Activated T-cell treated with anti-CD3 and anti-CD28 coated beads, Interleukin-2, amount 50 U/mL, for 72 hours (primary cell): ENCODE measurements around the gene PTCSC3. TPM values are rescaled to one million over a fixed set of nuclear protein-coding genes. Genes with fewer than 3 reads are reported as not detected.

Experiments used
- ATAC-seq, 2 donors: fragments of 150-1000 bp; cut with Tn5 transposase; replicated peaks in 1 of 2; 2 replicates each; pipeline ENCODE4 v1.10.0; 2021; ENCODE audit warnings: moderate library complexity in 2 of 2, mild to moderate bottlenecking in 1 of 2
- DNase-seq, 2 donors: peaks; one replicate each; pipeline ENCODE4 v3.0.0; 2021 to 2022; ENCODE audit warnings: mixed read lengths in 1 of 2
- H3K27ac Mint-ChIP-seq: one replicate; pipeline ENCODE4 v1.8.0; 2022; ENCODE audit warnings: mild to moderate bottlenecking, moderate library complexity, mixed read lengths
- H3K27me3 Mint-ChIP-seq: one replicate; pipeline ENCODE4 v1.8.0; 2022; ENCODE audit warnings: low read depth, mixed read lengths
- H3K36me3 Mint-ChIP-seq, 2 donors: one replicate each; pipeline ENCODE4 v1.8.0; 2022; ENCODE audit warnings: mixed read lengths in 2 of 2, mild to moderate bottlenecking in 1 of 2; ENCODE audit not compliant: insufficient read depth in 2 of 2
- H3K4me1 Mint-ChIP-seq: one replicate; pipeline ENCODE4 v1.8.0; 2022; ENCODE audit warnings: low read depth, mixed read lengths
- H3K4me3 Mint-ChIP-seq, 2 donors: one replicate each; pipeline ENCODE4 v1.8.0; 2022; ENCODE audit warnings: mild to moderate bottlenecking in 2 of 2, mixed read lengths in 2 of 2, moderate library complexity in 2 of 2
- H3K9me3 Mint-ChIP-seq, 2 donors: one replicate each; pipeline ENCODE4 v1.8.0; 2022; ENCODE audit warnings: mixed read lengths in 2 of 2
- total RNA-seq, 2 donors: library from RNA; stranded (reverse); gene quantifications; one replicate each; pipeline ENCODE4 v1.2.3, GENCODE V29; 2022

PTCSC3 gene
- not detected for total RNA-seq

- ATAC-seq (no peak), DNase-seq (no peak)
- H3K4me1 Mint-ChIP-seq: no peaks in the 10 kb centered on the region
- H3K4me3 Mint-ChIP-seq: no peak within 1 kb of the TSS
- H3K27me3 Mint-ChIP-seq: peaks cover 10% of the 10 kb centered on the region
- H3K36me3 Mint-ChIP-seq: no peaks in the 10 kb centered on the region
- H3K9me3 Mint-ChIP-seq: no peaks in the 10 kb centered on the region
- H3K27ac Mint-ChIP-seq: no peak within 1 kb of the TSS
Measured at GRCh38 chr14:36176524-36176923, at the start of gene PTCSC3. TSS of gene PTCSC3 (minus strand) at chr14:36176722.

- ATAC-seq (no peak), DNase-seq (no peak)
- Mint-ChIP-seq H3K9me3 (no peaks in the 10 kb centered on the region), H3K4me1 (no peaks in the 10 kb centered on the region), H3K4me3 (no peak overlapping the region), H3K27ac (no peak overlapping the region), H3K27me3 (peaks cover 14% of the 10 kb centered on the region), H3K36me3 (no peaks in the 10 kb centered on the region)
Measured at GRCh38 chr14:36226164-36226563, 49.6 kb upstream of the PTCSC3 start.

- Mint-ChIP-seq H3K9me3 (no peaks in the 10 kb centered on the region), H3K27me3 (peaks cover 10% of the 10 kb centered on the region), H3K36me3 (no peaks in the 10 kb centered on the region), H3K4me1 (no peaks in the 10 kb centered on the region), H3K4me3 (no peak overlapping the region), H3K27ac (no peak overlapping the region)
- DNase-seq: no peak
- no peak for ATAC-seq
Measured at GRCh38 chr14:36224176-36224575, 47.7 kb upstream of the PTCSC3 start.

GRCh38 chr14:36223558-36223957 lies 47.0 kb upstream of the PTCSC3 start:
- H3K27me3 Mint-ChIP-seq: peaks cover 10% of the 10 kb centered on the region
- H3K9me3 Mint-ChIP-seq: no peaks in the 10 kb centered on the region
- DNase-seq: no peak
- no peak for ATAC-seq
- no peaks in the 10 kb centered on the region for H3K4me1 Mint-ChIP-seq
- no peaks in the 10 kb centered on the region for H3K36me3 Mint-ChIP-seq
- H3K27ac Mint-ChIP-seq: no peak overlapping the region
- no peak overlapping the region for H3K4me3 Mint-ChIP-seq

GRCh38 chr14:36222952-36223468 lies 46.5 kb upstream of the PTCSC3 start:
- H3K4me1 Mint-ChIP-seq: no peaks in the 10 kb centered on the region
- DNase-seq: no peak
- no peak overlapping the region for H3K4me3 Mint-ChIP-seq
- no peak overlapping the region for H3K27ac Mint-ChIP-seq
- ATAC-seq: no peak
- H3K9me3 Mint-ChIP-seq: no peaks in the 10 kb centered on the region
- peaks cover 10% of the 10 kb centered on the region for H3K27me3 Mint-ChIP-seq
- no peaks in the 10 kb centered on the region for H3K36me3 Mint-ChIP-seq

GRCh38 chr14:36222337-36222736 lies 45.8 kb upstream of the PTCSC3 start:
- H3K27me3 Mint-ChIP-seq: peaks cover 10% of the 10 kb centered on the region
- H3K4me1 Mint-ChIP-seq: peaks cover 2% of the 10 kb centered on the region
- H3K9me3 Mint-ChIP-seq: no peaks in the 10 kb centered on the region
- no peak overlapping the region for H3K27ac Mint-ChIP-seq
- DNase-seq (no peak), ATAC-seq (no peak)
- H3K36me3 Mint-ChIP-seq: no peaks in the 10 kb centered on the region
- H3K4me3 Mint-ChIP-seq: no peak overlapping the region

GRCh38 chr14:36221112-36221511 lies 44.6 kb upstream of the PTCSC3 start:
- peaks cover 13% of the 10 kb centered on the region for H3K27me3 Mint-ChIP-seq
- ATAC-seq: no peak
- H3K4me1 Mint-ChIP-seq: peaks cover 11% of the 10 kb centered on the region
- no peak overlapping the region for H3K4me3 Mint-ChIP-seq
- no peaks in the 10 kb centered on the region for H3K9me3 Mint-ChIP-seq
- H3K36me3 Mint-ChIP-seq: no peaks in the 10 kb centered on the region
- no peak overlapping the region for H3K27ac Mint-ChIP-seq
- DNase-seq: no peak

GRCh38 chr14:36217732-36218131 lies 41.2 kb upstream of the PTCSC3 start:
- ATAC-seq (peak; percentile 64 to 72), DNase-seq (no peak)
- Mint-ChIP-seq H3K36me3 (no peaks in the 10 kb centered on the region), H3K9me3 (no peaks in the 10 kb centered on the region), H3K27me3 (peaks cover 23% of the 10 kb centered on the region), H3K4me3 (peak overlapping the region in 1 of 2 donors; percentile 44), H3K27ac (no peak overlapping the region), H3K4me1 (peaks cover 12% of the 10 kb centered on the region)

GRCh38 chr14:36217027-36217426 lies 40.5 kb upstream of the PTCSC3 start:
- Mint-ChIP-seq H3K4me1 (peaks cover 19% of the 10 kb centered on the region), H3K9me3 (no peaks in the 10 kb centered on the region), H3K36me3 (no peaks in the 10 kb centered on the region), H3K27ac (no peak overlapping the region), H3K27me3 (peaks cover 23% of the 10 kb centered on the region), H3K4me3 (peak overlapping the region in 1 of 2 donors; percentile 44)
- peak in 1 of 2 donors; percentile 25 for ATAC-seq
- DNase-seq: no peak

GRCh38 chr14:36215217-36215598 lies 38.7 kb upstream of the PTCSC3 start:
- DNase-seq: no peak
- H3K27ac Mint-ChIP-seq: no peak overlapping the region
- H3K36me3 Mint-ChIP-seq: no peaks in the 10 kb centered on the region
- peaks cover 19% of the 10 kb centered on the region for H3K4me1 Mint-ChIP-seq
- peaks cover 18% of the 10 kb centered on the region for H3K27me3 Mint-ChIP-seq
- H3K4me3 Mint-ChIP-seq: no peak overlapping the region
- no peaks in the 10 kb centered on the region for H3K9me3 Mint-ChIP-seq
- no peak for ATAC-seq

GRCh38 chr14:36214476-36215216 lies 38.1 kb upstream of the PTCSC3 start:
- H3K27me3 Mint-ChIP-seq: peaks cover 20% of the 10 kb centered on the region

GRCh38 chr14:36212987-36213386 lies 36.5 kb upstream of the PTCSC3 start:
- Mint-ChIP-seq H3K27ac (no peak overlapping the region), H3K4me3 (no peak overlapping the region), H3K36me3 (no peaks in the 10 kb centered on the region), H3K9me3 (no peaks in the 10 kb centered on the region), H3K27me3 (peaks cover 20% of the 10 kb centered on the region), H3K4me1 (peaks cover 19% of the 10 kb centered on the region)
- ATAC-seq: no peak
- no peak for DNase-seq

More at GRCh38 chr14:36214476-36215216, 38.1 kb upstream of the PTCSC3 start:
- H3K4me1 Mint-ChIP-seq: peaks cover 19% of the 10 kb centered on the region
- H3K27ac Mint-ChIP-seq: no peak overlapping the region
- H3K4me3 Mint-ChIP-seq: no peak overlapping the region
- no peaks in the 10 kb centered on the region for H3K9me3 Mint-ChIP-seq
- no peak for DNase-seq
- H3K36me3 Mint-ChIP-seq: no peaks in the 10 kb centered on the region
- ATAC-seq: no peak

GRCh38 chr14:36212577-36212976 lies 36.1 kb upstream of the PTCSC3 start:
- ATAC-seq: peak; percentile 69 to 76
- H3K27ac Mint-ChIP-seq: peak overlapping the region; percentile 56
- DNase-seq: no peak
- H3K36me3 Mint-ChIP-seq: no peaks in the 10 kb centered on the region
- H3K27me3 Mint-ChIP-seq: peaks cover 20% of the 10 kb centered on the region
- peak overlapping the region in 1 of 2 donors; percentile 15 for H3K4me3 Mint-ChIP-seq
- H3K9me3 Mint-ChIP-seq: no peaks in the 10 kb centered on the region
- H3K4me1 Mint-ChIP-seq: peaks cover 19% of the 10 kb centered on the region
